Pulmonary artery endothelial cell (primary cell): ENCODE data around the gene PHF21B. TPM values are rescaled to one million over a fixed set of nuclear protein-coding genes. Genes with fewer than 3 reads are reported as not detected.
A peak's percentile ranks its signal among the peaks of the same experiment; 100 is the strongest.

ENCODE experiments used
- DNase-seq: peaks from one replicate; pipeline ENCODE4 v3.0.0-alpha.2; 2011; ENCODE audit warnings: low read depth, low spot score
- total RNA-seq: library from RNA; depleted of rRNA; stranded (reverse); fragments of >200 nt; gene quantifications from 2 replicates; pipeline ENCODE4 v1.2.3, GENCODE V29; 2014

PHF21B gene
- total RNA-seq, 1 donor from 2014 or later: not detected

DNA sequence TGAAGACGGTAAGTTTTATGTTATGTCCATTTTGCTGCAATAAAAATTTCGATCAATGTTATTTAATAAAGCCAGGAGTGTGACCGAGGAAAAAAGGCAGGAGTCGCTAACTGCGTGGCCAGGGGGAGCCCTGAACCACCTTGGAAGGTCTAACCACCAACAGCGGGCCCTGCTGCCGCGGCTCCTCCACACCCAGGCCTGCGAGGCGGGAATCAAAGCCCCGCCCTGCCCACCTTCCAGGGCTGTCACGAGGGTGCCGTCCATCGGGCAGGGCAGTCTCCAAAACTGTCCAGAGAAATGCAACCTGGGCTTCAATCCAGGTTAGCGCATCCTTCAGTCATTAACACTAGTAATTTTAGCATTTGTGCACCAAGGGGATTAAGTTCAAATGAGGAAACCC, 19.0 kb downstream of the PHF21B start:
- no peak for DNase-seq

DNA sequence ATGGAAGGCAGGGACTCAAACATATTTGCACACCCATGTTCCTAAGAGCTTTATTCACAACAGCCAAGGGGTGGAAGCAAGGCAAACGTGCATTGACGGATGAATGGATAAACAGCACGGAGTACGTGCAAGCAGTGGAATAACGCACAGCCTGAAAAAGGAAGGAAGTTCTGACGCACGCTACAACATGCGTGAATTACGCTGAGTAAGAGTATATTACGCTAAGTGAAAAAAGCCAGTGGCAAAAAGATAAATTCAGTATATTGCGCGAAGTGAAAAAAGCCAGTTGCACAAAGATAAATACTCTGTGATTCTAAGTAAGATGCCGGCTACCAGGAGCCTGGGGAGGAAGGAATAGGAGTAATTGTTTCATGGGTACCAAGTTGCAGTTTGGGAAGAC, 19.5 kb downstream of the PHF21B start:
- DNase-seq: no peak

DNA sequence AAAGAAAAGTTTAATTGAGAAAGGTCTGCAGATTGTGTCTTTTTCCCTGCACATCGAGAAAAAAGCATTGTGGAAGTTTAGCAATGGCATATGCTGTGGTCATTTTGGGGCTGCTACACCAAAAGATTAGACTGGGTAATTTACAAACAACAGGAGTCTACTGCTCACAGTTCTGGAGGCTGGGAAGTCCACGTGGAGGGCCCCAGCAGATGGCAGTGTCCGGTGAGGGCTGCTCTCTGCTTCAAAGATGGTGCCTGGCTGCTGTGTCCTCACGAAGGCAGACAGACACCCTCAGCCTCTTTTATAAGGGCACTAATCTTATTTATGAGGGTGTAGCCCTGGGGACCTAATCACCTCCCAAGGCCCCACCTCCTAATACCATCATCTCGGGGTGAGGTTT, 21.1 kb downstream of the PHF21B start:
- DNase-seq: no peak

DNA sequence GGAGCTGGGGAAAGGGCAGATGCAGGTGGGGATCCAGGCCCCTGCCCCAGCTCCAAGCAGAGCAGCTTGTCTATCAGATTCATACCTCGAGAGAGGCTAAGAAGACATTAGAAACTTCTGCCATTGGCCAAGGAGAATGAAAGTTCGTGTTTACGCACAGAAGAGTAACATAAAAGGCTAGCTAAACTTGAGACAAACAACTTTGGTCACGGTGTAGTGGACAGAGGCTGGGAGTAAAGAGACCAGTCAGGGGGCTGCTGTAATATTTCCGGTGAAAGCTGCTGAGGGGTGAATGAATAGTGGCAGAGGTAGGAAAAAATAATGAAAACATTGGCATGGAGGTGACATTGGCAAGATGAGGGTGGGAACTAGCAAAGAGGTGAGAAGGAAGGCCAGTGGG, 22.9 kb downstream of the PHF21B start:
- DNase-seq: no peak

DNA sequence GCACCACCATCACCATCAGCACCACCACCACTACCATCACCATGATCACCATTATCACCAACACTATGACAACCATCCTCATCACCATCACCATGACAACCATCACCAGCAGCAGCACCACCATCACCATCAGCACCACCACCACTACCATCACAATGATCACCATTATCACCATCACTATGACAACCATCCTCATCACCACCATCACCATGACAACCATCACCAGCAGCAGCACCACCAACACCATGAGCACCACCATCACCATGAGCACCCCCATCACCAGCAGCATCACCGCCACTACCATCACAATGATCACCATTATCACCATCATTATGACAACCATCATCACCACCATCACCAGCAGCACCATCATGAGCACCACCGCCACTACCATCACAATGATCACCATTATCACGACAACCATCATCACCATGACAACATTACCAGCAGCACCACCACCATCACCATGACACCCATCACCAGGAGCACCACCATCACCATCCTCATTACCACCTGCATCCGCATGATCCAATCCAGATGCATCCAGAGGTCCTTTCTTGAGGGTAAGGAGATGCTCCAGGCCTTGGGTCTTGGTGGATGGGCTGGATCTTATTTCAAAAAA, 23.8 kb downstream of the PHF21B start:
- DNase-seq: no peak

DNA sequence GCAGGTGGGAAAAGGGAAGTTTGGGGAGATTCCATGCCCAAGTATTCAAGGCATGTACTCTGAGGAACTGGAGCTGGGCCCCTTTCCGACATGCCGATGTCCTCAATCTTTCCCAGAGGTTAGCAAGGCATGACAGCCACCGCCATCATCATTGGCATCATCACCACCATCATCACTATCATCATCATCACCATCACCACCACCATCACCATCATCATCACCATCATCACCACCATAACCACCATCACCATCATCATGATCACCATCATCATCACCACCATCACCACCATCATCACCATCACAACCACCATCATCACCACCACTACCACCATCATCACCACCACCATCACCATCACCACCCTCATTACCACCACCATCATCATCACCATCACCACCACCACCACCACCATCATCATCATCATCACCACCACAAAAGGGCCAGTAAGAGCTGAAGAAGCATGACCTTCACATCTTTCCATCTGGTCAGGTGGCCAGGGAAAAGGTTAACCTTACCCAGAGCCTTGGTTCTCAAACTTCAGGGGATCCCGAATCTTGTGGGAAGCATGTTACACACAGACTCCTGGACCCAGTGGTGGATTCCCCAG, 25.8 kb downstream of the PHF21B start:
- DNase-seq: no peak

DNA sequence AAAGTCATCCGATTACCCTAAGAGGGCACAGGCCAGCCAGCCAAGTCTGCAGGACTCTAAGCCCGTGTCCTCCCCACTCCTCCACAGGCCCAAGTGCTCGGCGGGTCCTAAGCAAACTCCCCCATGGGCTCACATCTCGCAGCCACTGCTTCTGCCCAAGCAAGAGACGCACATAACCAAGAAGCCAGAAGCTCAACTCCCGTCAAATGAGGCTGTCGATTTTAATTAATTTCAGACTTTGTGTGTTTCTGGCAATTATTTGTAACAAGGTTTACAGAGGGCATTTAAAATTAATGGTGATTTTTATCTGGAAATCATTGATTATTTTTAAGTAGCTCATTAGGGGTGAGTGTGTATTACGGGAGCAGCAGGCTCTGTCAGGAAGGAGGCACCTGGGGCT, 27.4 kb downstream of the PHF21B start:
- no peak for DNase-seq

DNA sequence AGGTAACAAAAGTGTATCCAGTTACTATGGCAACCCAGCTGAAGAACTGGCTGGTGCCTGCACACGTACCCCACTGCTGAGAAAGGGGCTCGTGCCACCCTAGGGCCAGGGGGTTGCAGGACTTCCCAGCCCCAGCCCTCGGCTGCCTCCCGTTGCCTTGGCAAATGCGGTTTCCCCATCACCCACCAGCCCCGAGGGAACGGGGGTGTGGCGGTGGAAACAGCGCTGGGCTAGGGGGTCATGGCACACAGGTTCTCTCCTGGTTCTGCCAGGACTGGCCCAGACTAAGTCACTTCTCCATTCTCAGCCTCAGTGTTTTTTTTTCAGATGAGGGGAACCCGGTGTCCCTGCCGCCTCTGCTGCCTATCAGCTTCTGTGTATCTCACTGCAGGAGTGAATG, 27.9 kb downstream of the PHF21B start:
- no peak for DNase-seq

DNA sequence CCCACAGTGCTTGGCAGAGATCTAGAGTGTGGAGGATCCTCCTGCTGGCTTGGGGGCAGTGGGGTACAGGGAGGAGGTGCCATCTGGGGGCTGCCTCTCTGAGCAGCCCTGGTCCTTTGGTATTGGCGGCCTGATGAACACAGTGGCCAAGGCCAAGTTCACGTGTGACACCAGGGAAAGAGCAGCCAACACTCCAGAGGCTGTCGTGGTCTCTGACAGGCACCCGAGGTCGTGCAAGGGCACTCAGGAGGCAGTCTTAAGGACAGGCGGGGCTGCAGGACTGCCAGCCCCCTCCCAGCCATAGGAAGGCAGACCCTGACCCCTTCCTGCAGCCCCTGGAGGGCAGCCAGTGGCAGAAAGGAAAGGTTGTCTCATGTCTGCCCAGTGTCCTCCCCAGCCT, 30.7 kb downstream of the PHF21B start:
- no peak for DNase-seq

DNA sequence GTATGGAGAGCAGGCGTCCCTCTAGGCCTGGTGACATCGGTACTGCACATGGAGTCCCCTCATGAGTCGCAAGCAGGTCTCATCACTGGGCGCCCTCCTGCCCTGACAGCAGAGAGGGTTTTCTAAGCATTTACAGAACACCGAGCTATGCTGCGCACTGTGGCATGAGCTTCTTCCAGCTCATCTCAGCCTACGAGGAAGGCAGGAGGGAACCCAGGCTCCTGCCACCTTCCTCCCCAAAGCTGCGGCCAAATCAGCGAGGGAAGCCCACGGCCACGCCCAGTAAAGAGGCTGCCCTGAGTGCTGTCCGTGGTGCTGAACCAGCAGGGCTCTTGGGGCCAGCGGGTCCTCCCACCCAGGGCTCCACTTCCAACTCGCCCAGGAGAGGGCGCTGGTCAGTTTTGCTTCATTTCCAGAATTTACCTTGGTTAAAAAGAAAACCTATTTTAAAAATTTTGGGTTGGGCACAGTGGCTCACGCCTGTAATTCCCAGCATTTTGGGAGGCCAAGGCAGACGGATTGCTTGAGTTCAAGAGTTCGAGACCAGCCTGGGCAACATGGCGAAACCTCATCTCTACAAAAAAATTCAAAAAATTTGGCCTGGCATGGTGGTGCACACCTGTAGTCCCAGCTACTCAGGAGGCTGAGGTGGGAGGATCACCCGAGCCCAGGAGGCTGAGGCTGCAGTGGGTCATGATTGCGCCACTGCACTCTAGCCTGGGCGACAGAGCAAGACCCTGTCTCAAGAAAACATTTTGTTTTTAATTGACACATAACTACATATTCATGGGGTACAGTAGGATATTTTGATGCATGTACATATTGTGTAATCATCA, 34.2 kb downstream of the PHF21B start:
- peak; percentile 17 for DNase-seq

DNA sequence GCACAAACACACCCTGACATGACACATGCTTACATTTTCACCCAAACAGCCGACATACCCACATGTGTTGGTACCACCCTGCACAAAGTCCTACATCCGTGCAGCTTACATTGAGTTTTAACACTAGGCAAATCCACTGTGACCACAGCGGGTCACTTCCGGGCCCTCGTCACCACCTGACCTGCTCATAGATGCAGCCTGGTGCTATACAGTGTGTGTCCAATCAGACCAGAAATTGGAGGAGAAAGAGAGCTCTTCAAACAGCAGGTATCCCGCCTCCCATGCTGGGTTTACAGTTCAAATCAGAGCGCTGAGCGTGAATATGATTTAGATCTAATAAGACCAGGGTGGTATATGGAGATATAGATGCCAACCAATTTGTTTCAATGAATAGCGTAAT, 35.4 kb downstream of the PHF21B start:
- DNase-seq: no peak

DNA sequence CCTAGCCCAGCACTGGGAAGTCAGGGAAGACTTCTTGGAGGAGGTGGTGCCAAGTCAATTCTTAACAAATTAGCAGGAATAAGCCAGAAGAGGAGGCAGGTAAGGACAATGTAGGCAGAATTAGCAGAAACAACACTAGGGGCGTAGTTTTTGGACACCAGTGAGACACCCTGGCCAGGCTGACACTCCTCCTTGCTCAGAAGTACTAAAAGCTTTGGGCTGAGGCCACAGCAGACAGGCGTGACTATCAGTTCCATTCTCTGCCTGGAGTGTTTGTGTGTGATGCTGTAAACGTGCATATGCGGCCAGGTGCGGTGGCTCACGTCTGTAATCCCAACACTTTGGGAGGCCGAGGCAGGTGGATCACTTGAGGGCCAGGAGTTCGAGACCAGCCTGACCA, 36.0 kb downstream of the PHF21B start:
- DNase-seq: no peak

DNA sequence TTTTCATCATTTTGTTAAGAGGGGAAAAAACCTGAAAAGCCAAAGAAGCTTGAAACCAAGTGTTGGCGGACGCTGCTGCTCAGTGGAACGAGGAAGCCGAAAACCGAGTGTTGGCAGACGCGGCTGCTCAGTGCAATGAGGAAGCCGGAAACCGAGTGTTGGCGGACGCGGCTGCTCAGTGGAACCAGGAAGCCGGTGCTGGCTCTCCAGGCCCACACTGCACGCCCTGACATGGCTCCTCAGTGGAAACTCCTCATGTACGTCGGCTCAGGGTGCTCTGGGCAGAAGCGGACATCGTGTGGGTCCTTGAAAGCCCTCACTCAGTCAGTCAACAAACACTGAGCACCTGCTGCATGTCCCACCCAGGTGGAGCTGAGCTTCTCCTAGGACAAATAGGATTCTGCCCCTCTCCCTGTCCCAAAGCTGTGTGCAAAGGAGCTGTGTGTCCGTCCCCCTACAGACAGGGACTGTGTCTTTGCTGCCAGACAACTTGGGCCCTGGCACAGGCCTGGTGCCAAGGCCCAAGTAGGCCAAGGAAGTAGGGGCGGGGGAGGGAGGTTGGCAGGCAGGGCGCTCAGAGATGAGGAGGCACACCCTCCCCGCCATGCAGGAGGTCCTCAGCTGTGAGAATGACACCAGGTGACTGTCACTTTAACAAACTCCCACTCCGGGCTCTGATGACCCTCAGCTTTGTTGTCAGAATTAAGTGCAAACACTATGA, 37.3 kb downstream of the PHF21B start:
- DNase-seq: no peak

DNA sequence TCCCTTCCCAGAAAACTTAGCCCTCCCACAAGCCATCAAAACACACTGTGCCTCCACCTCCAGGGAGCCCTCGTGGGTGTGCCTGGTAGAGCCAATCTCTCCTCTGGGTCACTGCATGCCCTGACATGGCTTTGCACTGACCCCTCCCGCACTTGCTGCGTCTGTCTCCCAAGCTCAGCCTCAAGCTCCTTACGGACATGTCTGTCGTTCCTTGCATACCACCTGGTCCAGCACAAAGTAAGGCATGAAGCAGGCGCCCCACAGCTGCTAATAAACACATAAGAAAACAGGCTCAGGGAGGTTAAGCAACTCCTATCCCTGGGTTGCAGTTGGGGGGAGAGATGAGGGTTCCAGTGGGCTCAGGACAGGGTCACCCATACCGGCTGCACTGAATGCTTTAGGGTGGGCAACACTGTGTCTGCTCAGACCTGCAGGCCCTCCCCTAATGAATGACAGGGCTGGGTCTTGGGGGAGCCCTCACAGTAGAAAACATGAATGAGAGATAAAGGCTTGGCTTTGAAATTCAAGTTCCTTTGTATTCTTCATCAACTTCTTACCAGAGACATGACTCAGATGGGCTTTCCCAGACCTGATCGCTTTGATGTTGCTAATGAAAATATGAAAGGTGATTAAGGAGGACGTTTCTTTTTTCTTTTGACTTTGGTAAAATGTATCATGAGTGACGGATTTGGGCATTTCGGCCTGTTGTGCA, 38.0 kb downstream of the PHF21B start:
- no peak for DNase-seq

DNA sequence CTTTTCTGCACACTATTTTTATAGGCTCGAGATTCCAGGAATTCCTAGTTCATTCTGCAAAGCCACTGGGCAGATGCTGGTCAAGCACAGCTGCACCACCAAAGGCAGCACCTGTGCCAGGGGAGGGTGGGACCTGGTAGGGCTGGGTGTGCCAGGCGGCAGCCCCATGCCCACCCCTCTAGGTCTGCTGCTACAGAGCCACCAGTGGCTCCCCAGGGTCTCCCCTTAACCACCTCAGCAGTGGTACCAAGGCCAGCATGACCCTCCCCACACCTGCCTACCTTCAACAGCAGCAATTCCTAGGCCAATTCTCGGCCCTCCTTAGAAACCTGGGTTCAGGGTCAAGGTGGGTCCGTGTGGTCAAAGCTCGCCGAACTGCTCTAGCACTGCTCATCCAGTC, 39.5 kb downstream of the PHF21B start:
- DNase-seq: no peak

DNA sequence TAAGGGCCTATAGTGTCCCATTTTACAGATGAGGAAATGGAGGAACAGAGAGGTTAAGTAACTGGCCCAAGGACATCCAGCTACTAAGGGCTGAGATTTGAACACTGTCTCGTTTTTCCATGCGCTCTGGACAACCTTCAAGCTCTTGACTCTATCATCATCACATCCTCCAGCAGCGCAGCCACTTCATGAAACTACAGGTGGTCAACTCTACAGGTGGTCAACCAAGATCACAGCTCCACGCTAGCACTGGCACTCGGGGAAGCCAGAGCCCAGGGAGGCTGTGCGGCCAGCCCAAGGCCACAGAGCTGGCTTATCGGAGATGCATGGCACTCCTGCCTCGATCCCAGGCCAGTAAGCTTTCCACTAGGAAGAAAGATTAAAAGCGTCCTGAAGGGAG, 40.0 kb downstream of the PHF21B start:
- no peak for DNase-seq

DNA sequence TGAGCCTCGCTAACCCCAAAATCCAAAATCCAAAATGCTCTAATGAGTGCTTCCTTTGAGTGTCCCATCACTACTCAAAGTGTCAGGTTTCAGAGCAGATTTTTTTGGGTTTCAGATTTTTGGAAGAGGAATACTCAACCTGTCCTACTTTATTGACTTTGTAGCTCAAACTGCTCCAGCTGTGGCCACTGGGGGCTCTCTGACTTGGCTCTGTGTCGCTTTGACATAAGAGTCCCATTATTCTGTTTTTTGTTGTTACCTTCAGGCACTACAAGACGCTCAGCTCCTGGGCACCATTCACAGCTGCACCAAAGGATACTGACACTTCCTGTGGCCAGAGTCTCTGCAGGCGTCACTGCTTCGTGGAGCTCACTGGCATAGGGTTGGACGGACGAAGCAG, 41.1 kb downstream of the PHF21B start:
- DNase-seq: no peak

DNA sequence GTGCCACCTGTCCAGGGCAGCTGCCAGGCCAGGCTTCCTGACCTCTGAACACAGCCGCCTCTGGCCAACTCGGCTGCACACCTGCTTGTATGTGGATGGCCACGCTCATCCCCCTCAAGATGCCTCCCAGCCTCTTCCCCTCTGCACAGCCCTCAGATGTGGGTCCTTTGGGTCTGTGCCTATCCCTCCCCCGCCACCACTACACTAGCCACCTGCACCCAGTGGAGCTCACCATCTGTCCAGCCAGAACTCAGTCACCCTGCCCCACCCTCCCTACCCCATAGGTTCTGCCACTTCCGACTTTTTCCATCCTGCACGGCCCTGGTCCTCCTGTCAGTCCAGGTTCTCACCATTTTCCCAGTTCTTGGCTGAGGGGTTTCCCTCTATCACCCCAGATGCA, 44.6 kb downstream of the PHF21B start:
- DNase-seq: no peak

DNA sequence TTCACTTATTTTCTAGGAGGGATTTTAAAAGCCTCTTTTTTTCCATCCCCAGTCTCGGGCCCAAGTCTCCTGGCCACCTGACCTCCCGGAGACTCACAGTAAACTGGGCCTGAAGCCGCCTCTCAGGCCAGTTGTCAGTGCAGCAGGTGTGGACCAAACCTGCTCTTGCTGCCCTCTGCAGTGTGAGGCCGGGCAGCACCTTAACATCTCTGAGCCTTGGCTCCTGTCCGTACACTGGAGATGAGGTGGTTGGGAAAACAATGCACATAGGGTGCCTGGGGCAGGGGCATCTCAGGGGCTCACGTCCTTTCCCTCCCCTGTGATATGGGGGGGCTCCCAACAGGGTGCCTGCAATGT, 45.1 kb downstream of the PHF21B start:
- DNase-seq: no peak

DNA sequence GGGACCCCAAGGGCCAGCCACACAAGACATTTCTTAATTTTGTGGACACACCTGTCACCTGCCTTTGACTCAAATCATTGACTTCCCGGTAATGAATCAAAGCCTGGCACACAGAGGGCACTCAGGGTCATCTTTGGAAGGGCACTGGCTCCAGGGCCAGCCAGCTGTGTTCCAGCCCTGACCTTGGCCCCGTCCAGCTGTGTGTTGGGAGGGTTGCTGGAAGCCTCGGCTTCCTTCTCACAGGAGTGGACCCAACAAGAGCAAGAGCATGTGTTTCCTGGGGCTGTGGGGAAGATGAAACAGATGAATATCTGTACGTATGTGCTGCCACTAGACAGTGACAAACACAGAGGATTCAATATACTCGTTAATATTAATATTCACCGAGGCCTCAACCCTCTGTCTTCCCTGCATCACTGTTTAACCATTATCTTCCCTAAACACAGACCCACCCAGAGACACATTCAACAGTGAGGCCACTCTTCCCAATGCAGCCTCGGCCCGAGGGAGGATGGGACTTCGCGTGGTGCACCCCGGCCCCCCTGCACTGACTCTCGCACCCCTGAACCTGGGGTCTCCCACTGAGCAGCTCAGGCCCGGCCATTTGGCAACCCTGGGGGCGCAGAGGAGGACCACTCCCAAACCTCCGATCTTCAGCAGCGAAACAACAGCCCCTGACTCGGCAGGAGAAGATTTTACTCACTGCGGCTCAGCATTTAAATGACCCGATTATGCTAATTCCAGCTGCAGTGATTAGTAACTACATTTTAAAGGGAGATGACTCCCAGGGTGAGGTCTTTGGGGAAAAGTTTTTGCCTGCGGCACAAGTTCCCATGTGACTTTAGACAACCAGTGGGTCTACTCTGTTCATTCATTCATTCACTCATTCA, 45.7 kb downstream of the PHF21B start:
- no peak for DNase-seq
